ENCODE data around the gene ADGRG3.
"Not testable (repeated sequence)": the region's sequence is repeated elsewhere in the genome, so short reads cannot be mapped to it uniquely, and the experiment has no call there.

Gene ADGRG3

GRCh38 chr16:57721356-57722209 lies 53.5 kb downstream of the ADGRG3 start:
- no peak for DNase-seq (ENCODE audit: low read depth)

- DNase-seq (ENCODE audit: low read depth), result no peak
These were observed 54.0 kb downstream of the ADGRG3 start for GRCh38 chr16:57722210-57722499.

GRCh38 chr16:57722651-57723050 lies 54.5 kb downstream of the ADGRG3 start:
- no peak for DNase-seq (ENCODE audit: low read depth)

GRCh38 chr16:57723170-57723569 lies 55.1 kb downstream of the ADGRG3 start:
- peak; percentile 37 for DNase-seq (ENCODE audit: low read depth)

DNA sequence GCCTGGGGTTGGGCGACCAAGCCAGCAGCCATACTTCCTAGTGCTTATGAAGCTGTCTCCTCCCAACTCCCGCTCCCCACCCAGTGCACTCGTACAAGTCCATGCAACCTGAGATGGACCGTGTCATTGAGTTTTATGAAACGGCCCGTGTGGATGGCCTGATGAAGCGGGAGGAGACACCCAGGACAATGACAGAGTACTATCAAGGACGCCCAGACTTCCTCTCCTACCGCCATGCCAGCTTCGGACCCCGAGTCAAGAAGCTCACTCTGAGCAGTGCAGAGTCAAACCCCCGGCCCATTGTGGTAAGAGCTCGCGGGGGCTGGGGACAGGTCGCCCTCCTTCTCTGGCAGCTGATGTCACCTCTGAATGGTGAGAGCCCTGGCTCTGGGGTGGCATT lies 56.4 kb downstream of the ADGRG3 start:
- no peak for DNase-seq (ENCODE audit: low read depth)

- DNase-seq (ENCODE audit: low read depth), result no peak
These were observed 57.0 kb downstream of the ADGRG3 start for GRCh38 chr16:57725151-57725550.

- DNase-seq (ENCODE audit: low read depth), result no peak
These were observed 57.4 kb downstream of the ADGRG3 start for GRCh38 chr16:57725554-57725953.

DNA sequence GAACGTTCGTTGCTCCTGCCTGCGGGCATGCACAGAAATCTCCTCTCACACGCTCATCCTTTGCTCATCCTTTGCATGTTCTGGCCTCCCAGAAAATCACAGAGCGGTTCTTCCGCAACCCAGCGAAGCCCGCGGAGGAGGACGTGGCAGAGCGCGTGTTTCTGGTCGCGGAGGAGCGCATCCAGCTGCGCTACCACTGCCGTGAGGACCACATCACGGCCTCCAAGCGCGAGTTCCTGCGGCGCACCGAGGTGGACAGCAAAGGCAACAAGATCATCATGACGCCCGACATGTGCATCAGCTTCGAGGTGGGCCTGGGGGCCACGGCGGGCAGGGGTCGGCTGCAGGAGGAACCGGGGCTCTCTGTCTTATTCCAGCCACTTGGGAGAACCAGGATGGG lies 57.9 kb downstream of the ADGRG3 start:
- DNase-seq (ENCODE audit: low read depth), result no peak

- no peak for DNase-seq (ENCODE audit: low read depth)
These were observed 58.4 kb downstream of the ADGRG3 start for GRCh38 chr16:57726433-57726947.

- no peak for DNase-seq (ENCODE audit: low read depth)
These were observed 59.5 kb downstream of the ADGRG3 start for GRCh38 chr16:57727610-57728009.

DNA sequence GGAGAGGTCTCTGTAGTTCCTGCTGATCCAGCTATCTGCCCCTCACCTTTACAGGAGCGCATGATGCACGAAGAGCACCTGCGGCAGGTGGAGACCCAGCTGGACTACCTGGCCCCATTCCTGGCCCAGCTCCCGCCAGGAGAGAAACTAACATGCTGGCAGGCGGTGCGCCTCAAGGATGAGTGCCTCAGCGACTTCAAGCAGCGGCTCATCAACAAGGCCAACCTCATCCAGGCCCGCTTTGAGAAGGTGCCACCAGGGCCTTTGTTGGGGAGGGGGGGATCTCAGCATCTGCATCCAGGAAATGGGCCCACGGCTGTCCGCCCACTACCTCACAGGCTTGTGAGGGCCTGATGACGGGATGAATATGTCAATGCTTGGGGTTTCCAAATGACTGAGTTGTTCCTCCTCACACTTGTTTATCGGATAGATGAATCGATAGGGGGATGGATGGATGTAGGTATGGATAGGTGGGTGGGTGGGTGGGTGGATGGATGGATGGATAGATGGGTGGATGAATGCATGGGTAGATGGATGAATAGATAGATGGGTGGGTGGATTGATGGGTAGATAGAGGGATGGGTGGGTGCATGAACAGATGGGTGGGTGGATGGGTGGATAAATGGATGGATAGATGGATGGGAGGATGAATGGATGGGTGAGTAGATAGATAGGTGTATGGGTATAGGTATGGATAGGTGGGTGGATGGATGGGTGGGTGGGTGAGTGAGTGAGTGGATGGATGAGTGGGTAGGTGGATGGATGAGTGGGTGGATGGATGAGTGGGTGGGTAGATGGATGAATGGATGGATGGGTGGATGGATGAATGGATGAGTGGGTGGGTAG lies 60.5 kb downstream of the ADGRG3 start:
- no peak for DNase-seq (ENCODE audit: low read depth)

- DNase-seq (ENCODE audit: low read depth), result no peak
These were observed 61.0 kb downstream of the ADGRG3 start for GRCh38 chr16:57729182-57729484.

GRCh38 chr16:57729852-57730251 lies 61.7 kb downstream of the ADGRG3 start:
- DNase-seq (ENCODE audit: low read depth), result not testable (repeated sequence)

DNA sequence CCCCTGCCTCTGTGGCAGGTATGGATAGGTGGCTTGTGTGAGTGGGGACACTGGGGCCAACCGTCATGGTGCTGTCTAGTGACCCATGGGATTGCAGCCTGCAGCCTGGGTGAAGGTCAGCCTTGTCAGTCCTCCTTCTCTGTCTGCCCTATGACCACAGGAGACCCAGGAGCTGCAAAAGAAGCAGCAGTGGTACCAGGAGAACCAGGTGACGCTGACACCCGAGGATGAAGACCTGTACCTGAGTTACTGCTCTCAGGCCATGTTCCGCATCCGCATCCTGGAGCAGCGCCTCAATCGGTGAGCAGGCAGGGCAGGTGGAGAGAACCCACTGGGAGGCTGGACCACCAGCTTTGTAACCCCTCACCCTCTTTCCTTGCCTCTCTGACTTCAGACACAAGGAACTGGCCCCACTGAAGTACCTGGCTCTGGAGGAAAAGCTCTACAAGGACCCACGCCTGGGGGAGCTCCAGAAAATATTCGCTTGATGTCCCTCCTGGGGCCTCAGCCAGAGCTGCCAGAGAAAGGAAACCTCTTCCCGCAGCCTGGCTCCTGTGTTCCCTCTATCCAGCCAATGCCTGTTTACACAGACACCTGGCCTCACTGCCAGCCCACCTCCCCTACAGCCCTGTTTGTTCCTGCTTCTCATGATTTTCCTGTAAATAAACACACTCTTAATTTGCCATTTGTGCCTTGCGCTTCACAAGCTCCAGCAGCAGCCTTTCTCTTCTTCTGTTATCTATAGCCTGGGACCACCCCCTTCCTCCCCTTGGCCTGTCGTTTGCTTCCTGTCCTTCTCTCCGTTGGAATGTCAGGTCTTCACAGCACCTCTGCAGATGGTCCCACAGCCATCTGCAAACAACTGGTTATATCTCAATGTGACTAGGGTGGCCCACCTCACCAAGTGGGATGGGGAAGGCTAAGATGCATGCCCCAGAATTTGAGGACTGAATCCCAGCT lies 62.9 kb downstream of the ADGRG3 start:
- no peak for DNase-seq (ENCODE audit: low read depth)

GRCh38 chr16:57732037-57732436 lies 63.9 kb downstream of the ADGRG3 start:
- peak; percentile 38 for DNase-seq (ENCODE audit: low read depth)

DNA sequence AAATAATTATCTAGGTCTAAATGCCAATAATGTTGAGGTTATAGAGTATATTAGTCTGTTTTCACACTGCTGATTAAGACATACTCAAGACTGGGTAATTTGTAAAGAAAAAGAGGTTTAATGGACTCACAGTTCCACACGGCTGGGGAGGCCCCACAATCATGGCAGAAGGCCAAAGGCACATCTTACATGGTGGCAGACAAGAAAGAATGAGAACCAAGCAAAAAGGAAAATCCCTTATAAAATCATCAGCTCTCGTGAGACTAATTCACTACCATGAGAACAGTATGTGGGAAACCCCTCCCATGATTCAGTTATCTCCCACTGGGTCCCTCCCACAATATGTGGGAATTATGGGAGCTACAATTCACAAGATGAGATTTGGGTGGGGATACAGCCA lies 64.6 kb downstream of the ADGRG3 start:
- no peak for DNase-seq (ENCODE audit: low read depth)

GRCh38 chr16:57734308-57734924 lies 66.3 kb downstream of the ADGRG3 start:
- DNase-seq (ENCODE audit: low read depth), result no peak

DNA sequence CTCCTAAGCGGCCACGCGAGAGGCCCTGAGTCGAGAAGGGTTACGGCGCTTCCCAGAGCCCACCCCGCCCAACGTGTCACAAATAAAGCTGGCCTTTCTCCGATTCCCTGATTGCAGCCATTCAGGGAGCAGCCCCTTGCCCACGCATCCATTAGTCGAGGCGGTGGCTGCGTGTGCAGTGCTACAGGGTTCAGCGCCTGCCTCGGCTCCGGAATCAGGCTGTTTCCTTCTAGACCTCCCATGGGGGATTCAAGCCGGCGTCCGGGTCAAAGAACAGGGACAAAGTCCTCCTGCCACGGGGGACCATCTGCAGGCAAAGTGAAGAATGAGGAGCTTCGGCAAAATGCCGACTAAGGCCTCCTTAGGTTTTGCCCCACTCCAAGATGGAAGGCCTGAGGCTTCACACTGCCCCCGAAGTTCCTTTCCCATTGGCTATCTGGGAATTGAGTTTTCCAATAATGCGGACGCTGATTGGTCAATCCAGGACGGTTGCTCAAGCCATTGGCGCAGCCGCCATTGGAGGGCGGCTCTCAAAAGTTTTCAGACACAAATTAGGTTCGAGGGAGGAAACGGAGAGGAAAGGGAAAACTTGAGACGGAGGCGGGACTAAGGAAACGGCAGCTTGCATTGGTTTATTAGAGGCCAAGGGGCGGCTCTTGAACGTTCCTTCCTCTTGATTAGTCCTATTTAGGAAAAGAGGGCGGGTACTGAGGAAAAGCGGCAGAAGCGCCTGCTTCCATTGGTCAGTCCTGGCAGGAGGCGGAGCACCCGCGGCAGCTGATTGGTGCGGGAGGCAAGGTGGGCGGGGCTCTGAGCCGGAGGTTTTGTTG lies 67.0 kb downstream of the ADGRG3 start:
- DNase-seq (ENCODE audit: low read depth), result peak; percentile 100

DNA sequence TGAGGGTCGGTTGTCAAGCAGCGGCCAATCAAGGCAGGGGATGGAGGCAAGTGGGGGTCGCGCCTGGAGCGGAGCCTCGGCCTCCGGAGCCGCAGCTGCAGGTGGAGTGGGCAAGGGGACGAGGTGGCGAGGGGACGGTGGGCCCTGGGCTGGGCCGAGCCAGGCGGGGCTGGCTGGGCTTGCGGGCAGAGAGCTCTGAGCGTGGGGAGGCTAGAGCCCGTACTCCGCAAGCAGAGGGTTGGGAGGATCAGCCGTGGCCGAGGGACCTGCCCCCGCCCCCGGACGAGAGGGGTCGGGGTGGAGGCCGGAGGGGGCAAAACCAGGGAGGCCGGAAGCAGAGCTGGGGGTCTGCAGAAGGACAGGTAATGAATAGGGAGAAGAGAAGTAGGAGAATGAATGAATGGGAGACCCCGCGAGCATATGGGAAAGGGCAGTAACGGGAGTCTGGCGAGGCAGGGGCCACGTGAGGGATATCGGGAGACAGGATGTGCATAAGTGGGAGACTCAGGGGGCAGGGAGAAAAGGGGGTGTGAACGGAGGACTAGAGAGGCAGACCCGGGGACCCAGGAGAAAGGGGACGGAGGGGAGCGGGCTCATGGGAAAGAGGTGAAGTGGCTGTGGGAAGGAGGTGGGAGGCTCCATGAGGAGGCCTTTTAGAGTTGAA lies 67.8 kb downstream of the ADGRG3 start, which contains the start of gene KATNB1:
TSS of gene KATNB1 (plus strand) at position 16 of the 664 bp plus-strand sequence. CDS start 1,474 bp downstream, outside the sequence.
- DNase-seq (ENCODE audit: low read depth), result peak; percentile 62
